ENCODE results near the gene COBLL1.

COBLL1 gene

DNA sequence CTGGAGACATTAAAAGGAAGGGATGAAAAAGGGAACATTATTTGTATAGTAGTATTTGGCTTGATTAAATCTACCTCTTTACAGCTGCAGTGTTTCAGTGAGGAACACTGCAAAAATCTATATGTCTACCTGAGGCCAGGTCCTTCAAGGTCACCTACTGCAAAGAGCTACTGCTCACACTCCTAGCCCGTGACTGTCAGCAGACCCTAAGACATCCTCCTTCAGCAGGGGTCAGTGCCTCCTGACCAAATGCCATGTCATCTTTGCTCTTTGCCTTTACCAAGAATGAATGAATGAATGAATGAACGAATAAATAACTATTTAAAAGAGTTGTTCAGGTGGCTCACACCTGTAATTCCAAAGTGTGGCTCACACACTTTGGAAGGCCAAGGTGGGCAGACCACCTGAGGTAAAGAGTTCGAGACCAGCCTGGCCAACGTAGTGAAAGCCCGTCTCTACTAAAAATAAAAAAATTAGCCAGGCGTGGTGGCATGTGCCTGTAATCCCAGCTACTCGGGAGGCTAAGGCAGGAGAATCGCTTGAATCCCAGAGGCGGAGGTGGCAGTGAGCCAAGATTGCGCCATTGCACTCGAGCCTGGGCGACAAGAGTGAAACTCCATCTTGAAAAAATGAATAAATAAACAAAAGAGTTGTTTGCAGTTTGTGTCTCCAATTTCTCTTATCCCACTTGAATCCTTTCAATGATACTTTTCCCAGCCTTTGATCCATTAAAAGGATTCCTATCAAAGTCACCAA, 136.0 kb downstream of the COBLL1 start:
- DNase-seq: no peak

GRCh38 chr2:164703915-164704706, 137.5 kb downstream of the COBLL1 start:
- no peak for DNase-seq

DNA sequence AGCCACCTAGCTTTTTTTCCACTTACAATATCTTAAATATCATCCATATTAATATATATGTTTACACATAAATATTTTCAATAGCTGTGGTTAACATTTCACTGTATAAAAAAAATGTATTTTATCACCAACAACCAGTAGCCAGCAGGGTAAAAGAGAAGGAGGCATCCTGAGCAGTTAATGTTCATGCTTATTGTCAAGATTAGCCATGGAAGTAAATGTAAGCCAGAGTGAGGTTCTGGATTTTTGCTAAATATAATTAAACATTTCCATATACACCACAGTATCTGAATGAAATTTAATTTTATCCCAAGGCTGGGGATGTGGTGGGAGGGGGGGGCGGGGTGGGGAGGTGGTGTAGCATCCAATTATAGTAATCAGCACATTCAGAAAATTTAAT, 140.1 kb downstream of the COBLL1 start:
- DNase-seq: no peak

- no peak for DNase-seq
Measured at GRCh38 chr2:164700390-164700789, 141.2 kb downstream of the COBLL1 start.

GRCh38 chr2:164697688-164698461, 143.7 kb downstream of the COBLL1 start:
- DNase-seq: no peak

- DNase-seq: no peak
Measured at GRCh38 chr2:164696634-164697033, 145.0 kb downstream of the COBLL1 start.

DNA sequence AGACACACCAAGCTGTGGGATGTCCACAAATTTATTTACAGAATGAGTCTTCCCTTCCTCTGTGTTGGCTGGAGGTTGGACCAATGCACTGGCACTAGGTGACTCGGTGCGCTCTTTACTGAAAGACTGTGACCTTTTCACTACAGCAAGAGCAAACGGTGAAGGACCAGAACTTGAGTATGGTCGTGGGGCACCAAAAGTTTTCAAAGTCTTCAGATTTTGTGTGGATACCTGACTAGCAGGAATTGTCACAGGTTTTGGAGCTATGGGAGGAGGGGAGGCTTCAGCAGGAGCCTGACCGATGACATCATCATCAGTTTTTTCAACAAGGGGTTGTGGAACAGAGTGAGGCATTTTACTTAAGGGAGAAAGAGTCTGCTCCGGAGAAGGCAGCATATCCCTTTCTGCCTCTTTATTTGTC, 147.3 kb downstream of the COBLL1 start:
- DNase-seq: no peak

- DNase-seq: no peak
Measured at GRCh38 chr2:164693834-164694233, 147.8 kb downstream of the COBLL1 start.

GRCh38 chr2:164693390-164693789, 148.2 kb downstream of the COBLL1 start:
- DNase-seq: no peak

DNA sequence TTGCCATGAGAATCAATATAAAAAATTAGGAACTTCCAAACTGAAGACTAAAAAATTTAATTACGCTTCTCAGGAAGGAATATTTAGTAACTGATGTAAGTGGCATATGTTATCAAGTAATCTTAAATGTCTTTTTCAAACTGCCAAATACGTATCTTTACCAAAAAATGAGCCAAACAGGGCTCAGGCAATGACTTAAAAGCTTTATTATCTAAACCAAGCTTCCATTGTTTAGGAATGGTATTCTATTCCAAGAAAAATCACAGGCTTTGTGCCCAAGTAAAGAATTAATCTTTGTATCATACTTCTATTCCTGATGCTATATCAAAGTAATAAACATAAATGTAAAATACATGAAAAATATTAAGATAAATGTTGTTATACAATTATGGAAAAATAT, 148.7 kb downstream of the COBLL1 start:
- no peak for DNase-seq

DNA sequence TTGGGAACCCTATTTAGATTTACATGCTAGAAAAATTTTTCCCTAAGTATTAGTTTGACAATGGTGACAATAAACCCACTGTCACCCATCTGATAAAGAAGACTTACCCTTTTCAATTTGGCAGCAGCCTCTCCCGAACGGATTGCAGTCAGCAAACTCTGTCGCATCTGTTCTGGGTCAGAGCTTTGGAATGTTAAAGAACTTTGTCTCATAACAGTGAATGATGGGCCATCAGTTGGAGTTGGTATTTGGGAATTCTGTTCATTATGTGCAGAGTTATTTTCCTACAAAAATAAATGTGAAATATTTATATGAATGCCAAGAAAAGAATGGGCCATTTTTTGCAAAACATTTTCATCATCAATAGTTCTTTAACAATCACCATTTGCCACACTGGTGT, 149.5 kb downstream of the COBLL1 start:
- no peak for DNase-seq

DNA sequence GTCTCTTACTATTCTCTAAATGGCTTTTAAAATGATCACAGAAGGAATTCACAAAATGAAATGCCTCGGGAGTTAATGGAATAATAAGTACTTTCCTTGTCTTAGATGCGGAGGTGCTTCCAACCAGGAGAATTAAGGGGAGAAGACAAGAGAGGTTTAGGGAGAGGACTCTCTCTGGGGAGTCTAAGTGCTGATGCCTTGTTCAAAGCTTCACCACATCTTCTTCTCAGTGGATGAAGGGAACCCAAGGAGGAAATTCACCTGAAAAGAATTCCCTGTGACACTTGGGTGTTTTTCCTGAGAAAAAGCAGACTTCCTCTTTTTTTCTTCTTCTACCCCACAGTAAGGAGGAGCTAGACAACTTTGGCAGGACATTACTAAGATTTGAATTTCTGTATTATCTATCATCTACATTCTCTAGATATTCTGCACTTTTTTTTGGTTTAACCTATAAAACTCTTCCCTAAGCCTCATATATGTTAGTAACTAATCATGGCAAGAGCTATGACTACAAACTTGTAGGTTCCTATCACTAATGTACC, 150.2 kb downstream of the COBLL1 start:
- DNase-seq: no peak

DNA sequence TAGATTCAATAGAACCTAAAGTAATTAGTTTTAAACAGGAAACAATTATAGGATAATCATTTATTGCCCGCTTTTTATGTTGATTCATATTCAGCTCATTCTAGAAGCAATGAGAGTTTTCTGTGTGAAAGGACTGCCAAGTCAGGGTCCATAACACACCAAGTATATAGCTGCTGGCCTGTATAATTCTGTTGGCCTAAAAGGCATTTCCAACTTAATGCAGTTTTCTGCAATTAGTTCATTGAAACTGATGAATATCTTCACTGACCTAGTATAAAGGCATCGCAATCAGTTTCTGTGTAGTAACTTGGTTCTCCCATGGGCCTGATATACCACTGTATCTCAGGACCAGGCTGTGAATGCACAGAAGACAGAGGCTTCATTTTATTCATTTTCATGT, 151.3 kb downstream of the COBLL1 start:
- no peak for DNase-seq

DNA sequence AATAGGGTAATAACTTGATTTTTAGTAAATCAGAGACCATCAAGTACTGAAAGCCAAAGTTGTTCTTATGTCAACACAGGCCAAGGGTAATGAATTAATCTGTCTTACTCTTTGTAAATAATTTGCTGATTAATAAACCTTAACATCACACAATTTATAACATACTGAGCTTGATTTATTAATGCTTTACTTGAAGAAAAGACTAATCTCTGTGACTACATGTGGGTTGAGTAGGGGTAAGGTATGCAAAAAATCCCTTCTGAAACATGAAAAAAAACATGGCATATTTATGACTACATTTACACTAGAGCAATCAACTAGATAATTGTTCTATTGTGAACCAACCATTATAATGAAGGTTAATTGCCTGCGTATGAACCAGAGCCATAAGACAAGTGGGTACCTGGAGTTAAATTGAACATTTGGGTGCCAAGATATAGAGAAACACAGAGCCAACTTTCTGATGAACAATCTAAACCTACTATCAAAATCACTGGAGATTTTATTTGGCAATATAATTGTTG, 152.7 kb downstream of the COBLL1 start:
- DNase-seq: peak; percentile 39

DNA sequence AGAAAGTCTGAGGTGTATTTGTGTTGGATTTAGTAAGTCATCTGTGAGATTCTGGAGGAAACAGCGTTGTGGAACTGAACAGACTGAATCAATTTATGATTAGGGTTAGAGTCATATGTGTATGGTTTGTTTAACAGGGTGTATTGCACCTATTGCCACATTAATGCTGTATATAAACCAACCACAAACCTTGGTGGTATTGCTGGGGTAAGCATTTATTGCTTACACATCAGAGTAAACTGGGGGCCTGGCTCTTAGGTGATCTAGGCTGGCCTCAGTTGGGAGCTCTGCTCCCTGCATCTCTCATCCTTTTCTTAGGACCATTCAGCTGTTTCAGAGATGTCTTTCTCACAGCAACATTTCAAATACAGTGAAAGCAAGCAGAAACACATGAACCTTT, 160.6 kb downstream of the COBLL1 start:
- DNase-seq: no peak

DNA sequence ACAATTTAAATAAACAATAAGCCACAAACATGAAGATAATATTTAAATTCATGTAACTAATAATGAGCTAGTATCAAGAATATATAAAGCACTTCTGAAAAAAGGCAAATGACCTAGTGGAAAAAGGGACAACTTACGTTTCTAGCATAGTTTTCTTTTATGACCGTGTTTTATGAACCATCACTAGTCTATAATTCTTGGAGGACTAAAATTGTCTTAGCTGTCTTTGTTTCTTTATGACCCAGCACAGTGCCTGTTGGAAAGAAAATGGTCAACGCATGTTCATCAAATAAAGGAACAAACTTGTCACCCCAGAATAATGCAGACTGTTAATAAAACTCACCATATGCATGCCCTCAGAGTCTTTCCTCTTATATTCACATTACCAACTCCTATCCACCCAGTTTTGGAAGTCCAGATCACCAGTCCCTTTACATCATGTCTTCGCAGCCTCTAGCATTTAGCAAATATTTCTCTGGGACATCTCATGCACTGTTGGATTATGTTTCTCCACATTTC, 162.9 kb downstream of the COBLL1 start:
- no peak for DNase-seq

DNA sequence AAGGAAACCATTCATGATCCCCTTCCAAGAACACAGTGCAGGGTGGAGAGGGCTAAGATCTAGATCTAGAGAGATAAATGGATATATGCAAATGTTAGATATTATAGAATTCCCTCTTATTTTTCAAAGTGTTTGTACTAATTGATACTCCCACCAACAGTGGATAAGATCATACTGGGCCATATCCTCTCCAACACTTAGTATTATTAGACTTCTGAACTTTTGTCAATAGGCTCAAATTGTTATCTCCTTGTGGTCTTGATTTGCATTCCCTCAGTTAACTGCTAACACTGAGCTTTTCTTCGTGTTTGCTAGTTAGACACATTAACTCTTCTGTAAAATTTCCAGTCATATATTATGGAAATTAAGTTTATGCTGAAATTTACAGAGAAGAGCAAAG, 163.9 kb downstream of the COBLL1 start:
- DNase-seq: no peak

GRCh38 chr2:164677271-164677670, 164.4 kb downstream of the COBLL1 start:
- DNase-seq: no peak

GRCh38 chr2:164675687-164676086, 165.9 kb downstream of the COBLL1 start:
- DNase-seq: no peak

DNA sequence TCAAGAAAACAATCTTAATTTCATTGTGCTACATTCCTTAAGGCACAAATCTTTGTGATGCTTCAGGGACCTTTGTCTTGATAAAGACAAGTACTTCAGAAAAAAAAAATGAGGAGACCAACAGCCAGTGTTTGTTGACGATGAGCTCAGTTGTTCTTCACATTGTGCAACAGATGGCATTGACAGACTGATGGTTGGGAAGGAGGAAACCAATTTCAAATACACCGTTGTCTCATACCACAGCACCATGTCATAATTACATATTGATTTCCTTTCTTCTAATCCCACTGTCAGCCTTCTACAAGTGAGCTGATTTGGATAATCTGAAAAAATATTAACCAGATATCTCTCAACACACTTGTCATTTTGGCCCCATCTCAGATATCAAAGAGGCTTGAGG, 166.6 kb downstream of the COBLL1 start:
- DNase-seq: no peak

GRCh38 chr2:164671664-164672396, 169.8 kb downstream of the COBLL1 start:
- no peak for DNase-seq

- no peak for DNase-seq
Measured at GRCh38 chr2:164669291-164669690, 172.3 kb downstream of the COBLL1 start.

Data from NCI-H146 (cell line).